ENCODE results near the gene RTP3.

The RTP3 gene

GRCh38 chr3:46497556-46498265, at the start of gene RTP3:
Gene RTP3, plus strand, starts transcription at chr3:46497976. Its CDS starts 87 bp downstream, at chr3:46498063.
- DNase-seq, result no peak

DNA sequence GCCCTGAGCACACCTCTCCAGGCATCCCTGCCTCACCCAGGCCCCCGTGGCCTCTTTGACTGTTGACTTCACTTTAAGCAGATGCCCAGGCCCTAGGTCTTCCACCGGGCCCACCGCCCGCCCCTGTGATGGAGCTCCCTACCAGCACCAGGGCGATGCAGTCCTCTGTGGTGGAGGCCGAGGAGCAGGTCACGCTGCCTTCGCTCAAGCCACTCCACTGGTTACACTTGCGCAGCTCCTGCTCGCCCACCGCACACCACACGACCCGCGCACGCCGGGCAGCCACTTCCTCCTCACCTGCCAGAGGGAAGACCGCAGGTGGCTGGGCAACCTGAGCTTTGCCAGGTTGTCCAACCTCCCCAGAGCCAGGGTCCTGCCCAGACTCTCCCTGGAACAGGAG, 49.1 kb upstream of the RTP3 start:
- DNase-seq, result no peak

DNA sequence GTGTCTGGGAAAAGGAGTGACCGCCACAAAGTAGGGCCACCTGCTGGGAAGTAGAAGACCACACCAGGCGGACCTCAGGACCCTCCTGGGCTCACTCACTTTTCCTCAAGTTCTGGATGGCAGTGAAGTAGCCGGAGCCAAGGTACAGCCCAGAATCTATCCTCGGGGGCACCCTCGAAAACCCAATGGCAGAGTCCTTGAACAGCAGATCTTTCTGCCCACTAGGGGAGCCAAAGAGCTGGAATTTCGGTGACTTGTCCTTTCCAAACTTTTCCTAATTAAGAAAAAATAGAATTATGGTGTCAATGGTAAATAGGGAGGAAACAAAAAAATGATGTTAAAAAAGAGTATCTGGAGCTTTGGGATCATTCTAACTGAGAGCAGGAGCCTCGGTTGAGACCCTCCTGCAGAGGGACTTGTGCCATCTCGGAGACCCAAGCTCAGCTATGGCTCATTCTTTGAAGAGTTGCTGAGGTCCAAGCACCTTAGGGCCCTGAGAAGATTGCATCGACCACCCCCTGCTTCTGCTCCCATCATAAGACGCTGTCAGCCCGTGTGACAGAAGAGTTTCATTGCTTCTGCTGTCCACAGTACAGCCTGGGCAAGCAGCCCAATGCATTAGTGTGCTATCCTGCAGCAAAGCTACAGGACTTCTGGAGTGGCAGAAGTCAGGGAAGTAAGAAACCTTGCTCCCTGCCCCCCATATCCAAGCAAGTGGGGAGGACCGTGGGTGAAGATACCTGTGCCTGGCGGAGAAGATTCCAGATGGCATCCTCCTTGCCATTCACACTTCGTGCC, 47.8 kb upstream of the RTP3 start:
- DNase-seq, result no peak

DNA sequence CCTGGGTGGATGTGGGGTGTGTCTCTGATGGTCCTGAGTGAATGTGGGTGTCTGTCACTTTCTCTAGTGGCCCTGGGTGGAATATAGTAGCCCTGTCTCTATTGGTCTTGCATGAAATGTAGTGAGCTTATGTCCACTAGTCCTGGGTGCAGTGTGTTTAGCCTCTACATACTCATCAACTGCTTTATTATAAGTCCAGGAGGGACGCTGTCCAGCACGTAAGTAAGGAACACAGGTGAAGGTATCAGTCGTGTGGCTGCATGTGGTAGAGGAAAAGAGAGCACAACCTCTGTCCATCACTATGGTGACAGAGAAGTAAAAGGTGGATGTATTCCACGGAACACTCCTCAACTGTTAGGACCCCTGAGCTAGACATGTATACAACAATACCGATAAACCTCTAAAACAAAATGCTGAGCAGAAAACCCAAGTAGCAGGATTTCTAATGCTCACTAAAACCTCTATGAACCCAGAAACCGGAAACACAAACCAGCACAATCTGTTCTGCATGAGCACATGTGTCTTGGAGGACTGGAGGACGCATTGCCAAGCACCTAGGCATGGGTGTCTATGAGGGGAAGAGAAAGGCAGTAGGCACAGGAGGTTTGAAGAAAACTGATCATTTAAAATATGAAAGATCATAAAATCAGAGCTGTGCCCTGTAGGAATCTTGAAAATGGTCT, 44.1 kb upstream of the RTP3 start:
- DNase-seq, result no peak

GRCh38 chr3:46454209-46454595, 43.6 kb upstream of the RTP3 start:
- no peak for DNase-seq

DNA sequence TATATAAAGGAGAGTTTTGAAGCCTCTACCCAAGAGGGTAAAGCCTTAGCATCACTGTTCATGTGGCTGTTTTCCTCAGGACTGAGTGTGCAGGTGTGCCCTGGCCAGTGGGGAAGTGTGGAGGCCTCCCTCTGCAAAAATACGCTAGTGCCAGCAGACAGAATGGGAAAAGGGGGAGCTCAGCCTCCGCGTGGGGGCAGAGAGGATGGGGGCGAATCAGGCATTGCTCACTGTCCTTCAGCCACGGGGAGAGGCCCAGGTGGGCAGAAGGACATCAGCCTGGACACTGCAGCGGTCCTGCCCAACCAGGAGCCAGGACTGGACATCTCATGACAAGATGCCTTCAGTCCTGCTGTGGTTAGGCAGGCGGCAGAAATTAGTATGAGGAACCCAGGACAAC, 43.2 kb upstream of the RTP3 start:
- no peak for DNase-seq

- DNase-seq, result no peak
Observed at GRCh38 chr3:46455231-46456115, 42.3 kb upstream of the RTP3 start.

- no peak for DNase-seq
Observed at GRCh38 chr3:46456118-46456517, 41.7 kb upstream of the RTP3 start.

DNA sequence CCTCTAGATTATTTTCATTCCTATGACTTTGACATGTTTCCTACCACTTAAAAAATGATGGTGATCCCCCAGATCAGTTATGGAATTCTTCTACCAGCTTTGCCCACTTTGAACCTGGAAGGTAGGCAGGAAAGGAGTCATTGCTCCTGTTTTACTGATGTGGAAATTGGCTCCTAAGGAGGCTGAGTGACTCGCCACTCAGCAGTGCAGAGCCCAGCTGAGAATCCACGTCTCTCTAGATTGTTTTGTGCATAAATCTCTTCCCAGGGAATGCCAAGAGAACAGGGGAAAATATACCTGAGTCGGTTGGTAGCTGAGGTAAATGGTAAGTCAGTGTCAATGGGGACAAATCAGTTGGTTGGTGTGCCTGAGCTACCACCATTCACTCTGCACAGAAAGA, 37.7 kb upstream of the RTP3 start:
- DNase-seq, result no peak

- no peak for DNase-seq
Observed at GRCh38 chr3:46462111-46462510, 35.7 kb upstream of the RTP3 start.

- DNase-seq, result no peak
Observed at GRCh38 chr3:46462511-46462910, 35.3 kb upstream of the RTP3 start.

GRCh38 chr3:46463120-46463867, 34.5 kb upstream of the RTP3 start:
- no peak for DNase-seq

GRCh38 chr3:46463868-46464241, 33.9 kb upstream of the RTP3 start:
- DNase-seq, result no peak

- DNase-seq, result no peak
Observed at GRCh38 chr3:46464326-46465195, 33.2 kb upstream of the RTP3 start, which contains the start of gene LTF. Gene LTF, minus strand, starts transcription at chr3:46464905. Its CDS starts 38 bp downstream, at chr3:46464867.

GRCh38 chr3:46465196-46465520, 32.6 kb upstream of the RTP3 start:
- no peak for DNase-seq

- DNase-seq, result peak; percentile 54
Observed at GRCh38 chr3:46466273-46466672, 31.5 kb upstream of the RTP3 start.

DNA sequence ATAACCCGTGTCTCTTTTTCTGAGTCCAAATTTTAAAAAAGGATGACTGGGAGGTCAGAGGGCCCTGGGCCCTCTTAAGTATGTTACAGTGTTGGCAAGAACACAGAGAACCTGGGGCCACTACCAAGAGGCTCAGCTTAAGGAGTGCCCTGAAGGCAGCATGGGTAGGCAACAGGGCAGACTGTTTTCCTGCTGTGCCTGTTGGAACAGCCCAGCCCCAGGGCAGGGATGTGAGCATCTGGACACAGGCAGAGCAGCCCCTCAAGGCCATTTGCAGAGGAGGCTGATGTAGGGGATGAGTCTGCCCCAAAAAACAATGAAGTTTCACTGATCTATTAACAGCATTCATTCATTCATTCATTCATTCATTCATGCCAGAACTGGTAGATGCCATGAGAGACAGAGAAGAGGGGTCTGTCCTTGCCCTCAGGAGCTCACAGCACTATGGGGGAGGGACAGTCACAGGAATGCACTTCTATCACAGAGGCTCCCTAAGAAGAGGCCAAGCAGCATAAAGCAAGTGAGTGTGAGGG, 30.8 kb upstream of the RTP3 start:
- DNase-seq, result no peak

DNA sequence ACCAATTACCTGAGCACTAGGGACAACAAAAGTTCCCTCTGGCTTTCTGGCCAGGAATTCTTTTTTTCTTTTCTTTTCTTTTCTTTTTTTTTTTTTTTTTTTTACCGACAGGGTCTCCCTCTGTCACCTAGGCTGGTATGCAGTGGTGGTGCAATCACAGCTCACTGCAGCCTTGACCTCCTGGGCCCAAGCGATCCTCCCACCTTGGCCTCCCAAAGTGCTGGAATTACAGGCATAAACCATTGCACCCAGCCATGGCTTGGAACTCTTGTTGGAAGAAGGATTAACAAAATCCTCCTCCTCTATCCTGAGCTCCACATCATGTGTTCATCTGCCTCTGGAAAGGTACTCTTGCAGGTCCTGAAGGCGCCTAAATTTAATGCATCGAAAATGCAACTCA, 30.2 kb upstream of the RTP3 start:
- DNase-seq, result no peak

- DNase-seq, result no peak
Observed at GRCh38 chr3:46468753-46469600, 28.8 kb upstream of the RTP3 start.
